Panc1 (cell line): ENCODE results near the gene WNT7B.

Experiments used
- CTCF ChIP-seq: fragments of 450-650 bp; IDR thresholded peaks from 2 replicates; pipeline ENCODE4 v1.5.1; 2017; ENCODE audit warnings: mild to moderate bottlenecking
- POLR2AphosphoS5 ChIP-seq: IDR thresholded peaks from 2 replicates; pipeline ENCODE4 v1.6.1; 2012; ENCODE audit warnings: mild to moderate bottlenecking, low read depth, low read length, moderate library complexity

GRCh38 chr22:46001046-46001425 is 24.1 kb upstream of the WNT7B start:
- TF ChIP-seq CTCF, result no peak; the same call in 1 of the 2 replicates
- TF ChIP-seq POLR2AphosphoS5, result no peak
